Endothelial cell of hepatic sinusoid (primary cell): ENCODE data around the gene TMED1.
"Not testable (repeated sequence)": the region's sequence is repeated elsewhere in the genome, so short reads cannot be mapped to it uniquely, and the experiment has no call there.

ENCODE experiments used
- in situ Hi-C: cut with HindIII; loops from 2 replicates; pipeline ENCODE4 v1.10.0; 2017; ENCODE audit warnings: low sequenced_read_pairs

Gene TMED1

DNA sequence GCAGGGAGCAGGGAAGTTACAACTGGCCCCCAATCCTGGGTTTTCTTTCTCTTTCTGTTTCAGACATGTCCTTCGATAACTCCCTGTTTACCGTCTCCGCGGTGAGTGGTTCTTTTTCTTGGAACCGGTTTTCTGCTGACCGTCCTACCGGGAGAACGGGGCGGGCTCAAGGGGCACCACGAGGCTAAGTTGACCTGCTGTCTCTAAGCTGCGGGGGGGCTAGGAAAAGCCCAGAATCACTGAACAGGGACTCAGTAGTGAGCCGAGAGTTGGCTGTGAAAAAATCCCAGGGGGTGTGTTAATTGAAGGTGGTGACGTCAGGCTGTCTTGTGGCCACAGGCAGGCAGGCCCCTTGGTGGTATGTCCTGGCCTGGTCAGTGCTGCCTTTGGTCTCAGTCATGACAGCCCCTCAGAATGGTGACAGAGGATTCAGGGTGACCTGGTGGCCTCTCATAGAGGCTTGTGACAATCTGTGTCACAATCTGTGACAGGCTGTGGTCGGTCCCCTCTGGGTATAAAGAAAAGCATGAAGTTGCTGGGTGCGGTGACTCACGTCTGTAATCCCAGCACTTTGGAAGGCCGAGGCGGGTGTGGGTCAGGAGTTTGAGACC is 27.2 kb upstream of the TMED1 start:
- in situ Hi-C loops = no loop called here

GRCh38 chr19:10862561-10863106 is 26.6 kb upstream of the TMED1 start:
- in situ Hi-C loops = no loop called here

- in situ Hi-C loops = no loop called here
These were observed 25.2 kb upstream of the TMED1 start for GRCh38 chr19:10861103-10861651.

DNA sequence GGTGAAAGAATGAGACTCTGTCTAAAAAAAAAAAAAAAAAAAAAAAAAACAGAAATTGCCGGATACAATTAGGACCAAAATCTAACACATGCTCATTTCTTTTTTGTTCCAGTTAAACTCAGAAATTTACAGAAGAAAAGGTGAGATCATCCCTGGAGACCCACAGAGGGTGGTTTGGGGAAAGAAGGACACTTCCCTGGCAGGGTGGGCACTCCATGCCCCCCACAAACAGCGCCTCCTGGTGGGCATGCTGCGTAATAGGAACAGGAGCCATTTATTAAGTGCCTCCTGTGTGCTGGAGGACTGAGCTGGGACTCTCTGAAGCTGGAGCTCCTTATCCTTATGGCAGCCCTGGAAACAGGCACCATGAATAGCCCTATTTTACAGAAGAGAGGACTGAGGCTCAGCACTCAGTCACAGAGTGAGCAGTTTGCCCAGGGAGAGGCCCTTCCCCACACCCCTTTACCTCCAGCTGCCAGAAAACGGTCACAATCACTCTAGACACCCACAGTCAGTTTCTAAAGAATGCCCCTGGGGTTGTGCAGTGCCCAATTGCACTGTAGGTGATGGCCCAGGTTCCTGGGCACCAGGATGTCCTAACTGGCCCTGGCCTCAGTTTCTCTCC is 22.3 kb upstream of the TMED1 start:
- in situ Hi-C loops = no loop called here

DNA sequence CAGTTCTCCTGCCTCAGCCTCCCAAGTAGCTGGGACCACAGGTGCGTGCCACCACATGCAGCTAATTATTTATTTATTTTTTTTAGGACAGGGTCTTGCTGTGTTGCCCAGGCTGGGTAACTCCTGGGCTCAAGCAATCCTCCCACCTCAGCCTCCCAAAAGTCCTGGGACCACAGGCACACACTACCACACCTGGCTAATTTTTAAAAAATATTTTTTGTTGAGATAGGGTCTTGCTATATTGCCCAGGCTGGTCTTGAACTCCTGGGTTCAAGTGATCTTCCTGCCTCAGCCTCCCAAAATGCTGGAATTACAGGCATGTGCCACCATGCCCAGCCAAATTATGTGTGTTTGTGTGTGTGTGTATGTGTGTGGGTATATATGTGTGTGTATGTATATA is 20.9 kb upstream of the TMED1 start:
- in situ Hi-C loops = not testable (repeated sequence)

GRCh38 chr19:10855879-10856522 is 20.0 kb upstream of the TMED1 start:
- in situ Hi-C loops = no loop called here

DNA sequence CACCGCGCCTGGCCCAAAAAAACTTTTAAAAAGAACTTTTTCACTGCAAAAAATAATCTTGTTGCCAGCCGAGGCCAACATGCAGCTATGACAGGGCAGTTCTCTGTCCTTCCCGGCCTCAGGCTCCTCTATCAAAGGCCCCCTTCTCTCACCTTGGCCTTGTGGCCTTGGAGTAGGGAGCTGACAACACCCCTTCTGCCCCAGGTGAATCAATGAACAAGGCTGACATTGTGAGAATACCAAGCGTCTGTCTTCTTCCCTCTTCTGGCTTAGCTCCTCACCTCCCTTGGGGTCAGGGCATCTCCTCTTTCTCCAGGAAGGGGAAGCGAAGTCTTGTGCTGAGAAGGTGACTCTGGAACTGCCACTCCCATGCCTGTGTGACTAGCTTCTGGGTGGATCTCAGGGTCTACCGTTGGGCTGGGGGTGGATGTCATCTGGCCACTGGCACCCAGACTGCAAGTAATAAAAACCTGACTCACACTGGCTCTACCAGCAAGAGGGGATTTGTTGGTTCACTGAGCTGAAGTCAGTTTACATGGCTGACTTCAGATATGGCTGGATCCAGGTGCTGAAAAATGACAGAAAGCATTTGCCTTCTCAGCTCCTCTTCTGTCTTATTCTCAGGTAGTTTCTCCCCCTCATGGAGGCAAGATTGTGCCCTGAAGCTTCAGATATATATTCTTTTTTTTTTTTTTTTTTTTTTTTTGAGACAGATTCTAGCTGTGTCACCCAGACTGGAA is 18.5 kb upstream of the TMED1 start:
- in situ Hi-C loops = no loop called here

- in situ Hi-C loops = no loop called here
These were observed 16.9 kb upstream of the TMED1 start for GRCh38 chr19:10852941-10853340.

DNA sequence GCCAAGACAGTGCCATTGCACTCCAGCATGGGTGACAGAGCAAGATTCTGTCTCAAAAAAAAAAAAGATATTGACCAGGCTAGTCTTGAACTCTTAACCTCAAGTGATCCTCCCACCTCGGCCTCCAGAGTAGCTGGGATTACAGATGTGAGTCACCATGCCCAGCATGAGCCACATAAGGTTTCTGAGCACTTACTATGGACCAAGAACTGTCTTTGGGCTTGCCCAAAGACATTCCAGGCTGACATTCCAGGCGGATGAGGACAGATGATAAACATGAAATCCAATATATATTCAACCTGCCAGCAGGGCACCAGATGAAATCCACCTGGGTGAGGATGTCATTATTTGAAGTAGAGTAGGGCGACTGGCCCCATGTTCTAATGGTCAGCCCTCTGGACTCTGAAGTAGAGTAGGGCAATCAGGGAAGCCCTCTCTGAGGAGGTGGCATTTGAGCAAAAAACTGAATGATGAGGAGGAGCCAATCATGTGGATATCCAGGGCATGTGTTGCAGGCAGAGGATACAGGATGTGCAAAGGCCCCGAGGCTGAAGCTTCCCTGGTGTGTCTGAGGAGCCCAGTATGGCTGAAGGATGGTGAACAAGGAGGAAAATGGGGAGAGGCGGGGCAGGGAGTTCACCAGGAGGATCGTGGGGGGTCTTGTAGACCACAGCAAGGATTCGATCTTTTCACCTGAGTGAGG is 16.2 kb upstream of the TMED1 start:
- in situ Hi-C loops = no loop called here

GRCh38 chr19:10850631-10851030 is 14.6 kb upstream of the TMED1 start:
- in situ Hi-C loops = no loop called here

DNA sequence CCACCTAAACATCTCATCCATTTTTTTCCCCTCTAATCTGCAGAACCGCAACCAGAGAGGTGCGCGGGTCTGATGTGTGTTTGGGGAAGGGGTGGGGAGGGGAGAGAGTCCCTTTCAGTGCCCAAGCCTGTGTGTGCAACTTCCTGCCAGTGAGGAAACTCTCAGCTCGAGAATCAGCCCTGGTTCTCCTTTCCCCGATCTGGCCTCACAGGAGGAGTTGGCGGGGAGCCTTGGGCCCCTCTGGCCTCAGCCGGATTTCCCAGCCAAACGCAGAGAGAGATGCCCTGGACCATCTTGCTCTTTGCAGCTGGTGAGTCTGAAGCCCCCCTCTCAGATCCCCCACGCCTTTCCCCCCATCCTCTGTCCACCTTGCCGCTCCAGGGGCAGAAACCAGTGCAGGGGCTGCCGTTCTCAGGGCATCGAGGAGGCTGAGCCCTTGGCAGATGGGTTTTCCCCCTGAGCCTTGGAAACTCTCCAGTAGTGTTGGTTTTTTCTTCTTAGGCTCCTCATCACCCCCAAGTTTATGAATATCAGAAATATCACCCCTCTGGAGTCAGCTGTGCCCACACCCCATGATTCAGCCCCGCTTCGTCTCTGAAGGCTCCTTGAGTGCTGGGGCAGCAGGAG is 12.3 kb upstream of the TMED1 start, which contains the start of gene C19orf38:
C19orf38 (plus strand) TSS at position 186 of the 627 bp plus-strand sequence; CDS start at position 280, 94 bp downstream.
- in situ Hi-C loops = no loop called here

- in situ Hi-C loops = no loop called here
These were observed 10.6 kb upstream of the TMED1 start for GRCh38 chr19:10846500-10847202.

DNA sequence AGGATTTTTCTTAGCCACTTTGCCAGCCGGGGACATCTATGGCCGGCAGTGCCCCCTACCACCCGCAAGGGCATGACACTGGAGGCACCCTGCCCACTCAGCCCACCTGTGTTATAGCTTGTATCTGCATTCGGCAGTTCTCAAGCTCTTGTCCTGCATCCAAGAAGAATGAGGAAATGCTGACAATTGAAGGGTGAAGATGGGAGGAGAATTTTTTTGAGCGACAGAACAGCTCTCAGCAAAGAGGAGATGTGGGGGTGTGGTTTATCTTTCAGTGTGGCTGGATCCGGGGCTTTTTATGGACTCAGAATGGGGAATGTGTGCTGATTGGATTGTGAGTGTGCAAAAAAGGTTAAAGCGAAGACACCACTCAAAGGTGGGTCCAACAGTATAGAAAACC is 6.8 kb upstream of the TMED1 start:
- in situ Hi-C loops = no loop called here

DNA sequence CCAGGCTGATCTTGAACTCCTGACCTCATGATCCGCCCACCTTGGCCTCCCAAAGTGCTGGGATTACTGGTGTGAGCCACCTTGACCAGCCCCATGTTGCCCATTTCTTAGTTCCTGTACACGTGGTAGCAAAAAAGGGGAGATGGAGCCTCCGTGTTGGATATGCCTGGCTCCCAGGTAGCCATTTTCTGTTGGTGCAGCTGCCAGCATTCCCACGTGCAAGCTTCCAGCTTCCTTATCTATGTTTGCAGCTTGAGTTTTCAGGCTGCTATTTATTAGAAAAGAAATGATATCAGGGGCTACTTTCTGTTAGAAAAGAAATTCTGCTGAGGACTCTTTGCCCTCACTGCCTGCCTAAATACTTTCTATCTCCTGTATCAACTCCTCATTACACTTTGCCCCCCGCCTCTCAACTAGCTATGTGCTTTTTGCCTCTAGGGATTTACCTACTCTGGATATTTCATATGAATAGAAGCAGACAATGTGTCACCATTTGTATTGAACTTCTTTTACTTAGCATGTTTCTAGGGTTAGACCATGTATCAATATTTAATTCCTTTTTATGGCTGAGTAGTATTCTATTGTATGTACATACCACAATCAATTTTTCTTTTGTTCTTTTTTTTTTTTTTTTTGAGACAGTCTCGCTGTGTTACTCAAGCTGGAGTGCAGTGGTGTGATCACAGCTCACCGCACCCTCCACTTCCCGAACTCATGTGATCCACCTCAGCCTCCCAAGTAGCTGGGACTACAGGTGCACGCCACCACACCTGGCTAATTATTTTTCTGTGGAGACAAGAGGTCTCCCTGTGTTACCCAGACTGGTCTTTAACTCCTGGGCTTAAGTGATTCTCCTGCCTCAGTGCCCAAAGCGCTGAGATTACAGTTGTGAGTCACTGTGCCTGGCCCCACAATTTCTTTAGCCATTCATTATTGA is 3.4 kb upstream of the TMED1 start:
- in situ Hi-C loops = no loop called here

DNA sequence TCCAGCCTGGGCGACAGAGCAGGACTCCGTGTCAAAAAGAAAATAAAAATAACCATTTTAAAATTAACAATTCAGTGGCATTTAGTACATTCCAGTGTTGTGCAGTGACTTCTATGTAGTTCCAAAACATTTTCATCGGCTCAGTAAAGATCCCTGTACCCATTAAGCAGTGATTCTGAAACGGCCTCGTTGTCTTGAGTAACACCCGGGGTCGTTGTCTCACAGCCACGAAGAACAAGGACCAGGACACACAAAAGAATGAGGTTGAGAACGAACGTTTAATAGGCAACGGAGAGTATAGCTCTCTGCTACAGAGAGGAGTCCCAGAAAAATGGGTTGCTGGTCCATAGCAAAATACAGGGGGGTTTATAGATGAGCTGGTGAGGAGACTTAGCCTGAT is 2.4 kb upstream of the TMED1 start:
- in situ Hi-C loops = no loop called here

GRCh38 chr19:10837649-10838048 is 1.6 kb upstream of the TMED1 start:
- in situ Hi-C loops = not testable (repeated sequence)

- in situ Hi-C loops = no loop called here
These were observed 693 bp upstream of the TMED1 start for GRCh38 chr19:10836479-10837330.
